ENCODE results near the gene MORF4L1. TPM values are rescaled to one million over a fixed set of nuclear protein-coding genes. Genes with fewer than 3 reads are reported as not detected.
"Not testable (repeated sequence)": the region's sequence is repeated elsewhere in the genome, so short reads cannot be mapped to it uniquely, and the experiment has no call there.

Gene MORF4L1, protein sequence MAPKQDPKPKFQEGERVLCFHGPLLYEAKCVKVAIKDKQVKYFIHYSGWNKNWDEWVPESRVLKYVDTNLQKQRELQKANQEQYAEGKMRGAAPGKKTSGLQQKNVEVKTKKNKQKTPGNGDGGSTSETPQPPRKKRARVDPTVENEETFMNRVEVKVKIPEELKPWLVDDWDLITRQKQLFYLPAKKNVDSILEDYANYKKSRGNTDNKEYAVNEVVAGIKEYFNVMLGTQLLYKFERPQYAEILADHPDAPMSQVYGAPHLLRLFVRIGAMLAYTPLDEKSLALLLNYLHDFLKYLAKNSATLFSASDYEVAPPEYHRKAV
- 421 TPM for polyA plus RNA-seq (2012; ENCODE audit: missing spikeins)

DNA sequence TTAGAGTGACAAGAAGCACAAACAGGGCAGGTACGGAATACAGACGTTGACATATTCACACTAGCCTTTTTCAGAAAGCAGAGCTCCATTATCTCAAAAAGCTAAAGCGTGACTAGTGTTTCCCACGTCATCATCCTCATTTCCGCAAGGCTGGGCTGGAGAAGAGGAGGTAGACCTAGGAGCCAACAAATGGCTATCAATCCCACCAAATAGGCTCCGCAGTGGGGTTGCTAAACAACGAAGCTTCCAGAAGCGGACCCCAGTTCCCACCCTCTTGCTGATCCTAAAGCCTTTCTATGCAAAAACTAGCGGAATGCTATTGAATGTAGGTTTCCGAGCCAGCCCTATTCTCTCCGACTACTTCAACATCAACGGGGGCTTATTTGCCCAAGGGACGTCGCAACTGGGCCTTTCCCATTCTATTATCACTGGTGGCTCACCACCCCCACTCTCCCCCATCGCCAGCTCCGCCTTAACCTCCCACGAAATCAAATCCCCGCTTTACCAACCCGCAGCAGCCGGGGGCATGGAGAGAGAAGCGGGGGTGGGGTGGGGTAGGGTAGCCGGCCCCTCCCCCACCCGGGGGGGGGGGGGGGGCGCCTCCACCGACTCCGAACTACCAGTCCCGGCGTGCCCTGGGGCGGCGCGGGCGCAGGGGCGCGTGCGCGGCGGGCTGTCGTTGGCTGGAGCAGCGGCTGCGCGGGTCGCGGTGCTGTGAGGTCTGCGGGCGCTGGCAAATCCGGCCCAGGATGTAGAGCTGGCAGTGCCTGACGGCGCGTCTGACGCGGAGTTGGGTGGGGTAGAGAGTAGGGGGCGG lies at the start of gene MORF4L1:
Gene MORF4L1, plus strand, starts transcription at position 736 of the 817 bp plus-strand sequence. CDS start 128 bp downstream, outside the sequence.
- DNase-seq (ENCODE audit: insufficient read length) (peak; percentile 93), FAIRE-seq (peak; percentile 92)
- TF ChIP-seq TAF1 (IDR thresholded peaks at IDR 0.05; ENCODE audit: borderline replicate concordance, low read depth, low read length) (peak; percentile 53; the same call in 1 of the 2 replicates), POLR2AphosphoS5 (IDR thresholded peaks at IDR 0.05; ENCODE audit: low read depth, low read length) (no peak)

DNA sequence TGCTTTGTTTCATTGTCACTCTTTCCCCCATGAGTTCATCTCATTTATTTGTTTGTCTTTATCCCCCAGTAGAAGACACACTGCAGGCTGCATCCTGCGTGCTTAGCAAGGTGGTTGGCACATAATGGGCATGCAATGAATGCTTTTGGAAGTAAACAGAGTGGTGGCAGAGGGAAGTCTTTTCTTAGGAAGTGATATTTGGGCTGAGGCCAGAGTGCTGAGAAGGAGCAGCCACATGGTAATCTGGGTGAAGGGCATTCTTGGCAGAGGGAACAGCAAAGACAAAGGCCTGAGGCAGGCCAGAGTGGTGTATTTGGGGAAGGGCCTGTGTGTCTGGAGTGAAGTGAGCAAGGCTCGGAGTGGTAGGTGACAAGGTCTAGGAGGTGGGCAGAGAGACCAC lies 43.8 kb upstream of the MORF4L1 start:
- no peak for TF ChIP-seq POLR2AphosphoS5 (IDR thresholded peaks at IDR 0.05; ENCODE audit: low read depth, low read length)
- TF ChIP-seq TAF1 (IDR thresholded peaks at IDR 0.05; ENCODE audit: borderline replicate concordance, low read depth, low read length), result no peak
- TF ChIP-seq POLR2A (IDR thresholded peaks at IDR 0.05; ENCODE audit: low read depth, low read length), result no peak
- no peak for FAIRE-seq

DNA sequence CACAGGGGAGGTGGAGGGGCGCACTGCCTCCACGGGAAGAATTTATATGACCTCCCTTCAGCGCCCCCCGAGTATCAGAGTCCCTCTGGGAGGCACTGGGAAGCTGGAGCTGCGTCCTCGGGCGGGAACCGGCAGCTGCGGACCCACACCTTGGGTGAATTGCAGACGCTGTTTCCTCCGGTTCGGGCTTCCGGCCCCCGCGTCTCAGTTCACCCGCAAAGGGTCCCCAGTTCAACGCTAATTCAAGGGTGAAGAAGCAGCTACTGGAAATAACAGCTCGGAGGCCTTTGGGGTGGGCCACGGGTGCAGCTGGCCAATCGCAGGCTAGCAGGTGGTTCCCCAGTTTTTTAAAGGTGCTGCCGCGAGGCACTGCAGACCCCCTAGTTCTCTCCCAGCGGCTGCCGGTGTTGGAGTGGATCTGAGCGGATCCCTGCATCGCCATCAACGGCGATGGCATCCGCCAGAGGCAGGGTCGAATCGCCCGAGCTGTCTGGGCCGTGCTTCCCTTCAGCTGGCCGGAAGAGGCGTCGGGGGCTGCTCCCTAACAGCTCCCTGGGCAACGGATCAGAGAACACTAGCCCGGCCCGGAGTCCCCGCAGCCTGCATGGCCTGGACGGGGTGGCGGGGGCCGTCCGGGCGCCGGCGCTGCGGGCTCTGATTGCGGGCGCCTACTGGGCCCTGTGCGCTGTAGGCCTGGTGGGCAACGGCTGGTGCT lies 42.0 kb upstream of the MORF4L1 start:
- TF ChIP-seq POLR2A (IDR thresholded peaks at IDR 0.05; ENCODE audit: low read depth, low read length) (no peak), TAF1 (IDR thresholded peaks at IDR 0.05; ENCODE audit: borderline replicate concordance, low read depth, low read length) (no peak), POLR2AphosphoS5 (IDR thresholded peaks at IDR 0.05; ENCODE audit: low read depth, low read length) (no peak)
- FAIRE-seq, result no peak
- DNase-seq (ENCODE audit: insufficient read length), result no peak

More for the DNA sequence above, 43.8 kb upstream of the MORF4L1 start:
- DNase-seq (ENCODE audit: insufficient read length), result no peak

DNA sequence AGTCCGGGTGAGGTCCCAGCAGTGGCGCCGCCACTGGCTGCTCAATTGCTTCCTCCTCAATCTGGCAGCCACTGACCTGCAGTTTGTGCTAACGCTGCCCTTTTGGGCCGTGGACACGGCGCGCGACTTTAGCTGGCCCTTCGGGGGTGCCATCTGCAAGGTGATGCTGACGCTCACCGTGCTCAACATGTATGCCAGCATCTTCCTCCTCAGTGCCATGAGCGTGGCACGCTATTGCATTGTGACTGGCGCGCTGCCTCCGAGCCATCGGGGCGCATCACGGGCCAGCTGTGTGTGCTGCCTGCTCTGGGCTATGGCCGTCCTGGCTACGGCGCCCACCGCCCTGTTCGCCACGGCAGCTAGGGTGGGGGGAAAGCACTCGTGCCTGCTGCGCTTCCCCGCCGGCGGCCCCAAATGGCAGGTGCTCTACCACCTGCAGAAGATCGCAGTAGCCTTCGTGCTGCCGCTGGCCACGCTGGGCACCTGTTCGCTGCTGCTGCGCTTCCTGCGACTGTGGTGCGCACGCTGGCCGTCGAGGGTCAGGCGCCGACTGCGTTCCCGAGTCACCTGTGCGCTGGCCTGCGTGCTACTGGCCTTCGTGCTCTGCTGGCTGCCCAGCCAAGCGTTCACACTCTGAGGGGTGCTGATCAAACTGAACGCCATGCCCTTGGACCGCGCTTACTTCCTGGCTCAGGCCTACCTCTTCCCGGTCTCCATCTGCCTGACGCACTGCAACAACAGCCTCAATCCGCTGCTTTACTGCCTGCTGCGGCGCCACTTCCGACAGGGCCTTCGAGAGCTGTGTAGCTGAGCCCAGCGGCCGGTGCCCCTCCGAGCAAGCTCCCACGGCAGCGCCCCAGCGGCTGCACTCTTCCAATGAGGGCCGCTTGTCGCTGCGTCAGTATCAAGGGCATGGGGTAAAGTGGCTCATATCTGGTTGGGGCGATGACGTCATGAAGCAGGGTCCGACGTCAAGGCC lies 41.2 kb upstream of the MORF4L1 start:
- TF ChIP-seq POLR2A (IDR thresholded peaks at IDR 0.05; ENCODE audit: low read depth, low read length) (no peak), POLR2AphosphoS5 (IDR thresholded peaks at IDR 0.05; ENCODE audit: low read depth, low read length) (no peak), TAF1 (IDR thresholded peaks at IDR 0.05; ENCODE audit: borderline replicate concordance, low read depth, low read length) (no peak)
- FAIRE-seq (no peak), DNase-seq (ENCODE audit: insufficient read length) (no peak)

DNA sequence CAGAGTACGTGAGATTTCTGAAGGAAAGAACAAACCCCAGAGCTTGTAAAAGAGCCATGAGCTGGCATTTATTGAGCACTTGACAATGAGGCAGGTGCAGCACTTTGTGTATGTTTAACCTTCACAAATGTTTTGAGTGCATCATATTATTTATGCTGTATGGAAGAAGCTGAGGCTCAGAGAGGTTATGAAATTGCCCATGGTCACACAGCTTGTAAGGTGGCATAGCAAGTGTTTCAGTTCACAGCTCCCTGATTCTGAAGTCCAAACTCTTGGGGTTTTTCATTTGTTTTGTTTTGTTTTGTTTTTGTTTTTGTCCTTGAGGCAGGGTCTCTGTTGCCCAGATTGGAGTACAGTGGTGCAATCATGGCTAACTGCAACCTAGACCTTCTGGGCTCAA lies 36.4 kb upstream of the MORF4L1 start:
- TF ChIP-seq POLR2A (IDR thresholded peaks at IDR 0.05; ENCODE audit: low read depth, low read length) (no peak), TAF1 (IDR thresholded peaks at IDR 0.05; ENCODE audit: borderline replicate concordance, low read depth, low read length) (no peak), POLR2AphosphoS5 (IDR thresholded peaks at IDR 0.05; ENCODE audit: low read depth, low read length) (no peak)
- no peak for FAIRE-seq
- no peak for DNase-seq (ENCODE audit: insufficient read length)

DNA sequence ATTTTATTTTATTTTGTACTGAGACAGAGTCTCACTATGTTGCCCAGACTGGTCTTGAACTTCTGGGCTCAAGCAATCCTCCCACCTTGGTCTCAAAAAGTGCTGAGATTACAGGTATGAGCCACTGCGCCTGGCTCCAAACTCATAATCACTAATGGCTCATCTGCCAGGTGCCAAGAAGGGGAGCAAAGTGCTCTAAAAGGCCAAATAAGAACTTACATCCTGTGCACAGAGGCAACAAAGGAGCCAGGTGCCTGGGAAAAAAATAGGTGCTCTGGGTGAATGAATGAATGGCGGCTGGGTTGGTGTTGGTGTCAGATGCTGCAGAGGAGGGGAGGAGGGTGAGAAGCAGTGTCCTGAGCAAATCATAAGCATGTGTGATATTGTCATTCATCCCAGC lies 35.6 kb upstream of the MORF4L1 start:
- FAIRE-seq, result no peak
- DNase-seq (ENCODE audit: insufficient read length), result no peak
- TF ChIP-seq POLR2AphosphoS5 (IDR thresholded peaks at IDR 0.05; ENCODE audit: low read depth, low read length) (no peak), TAF1 (IDR thresholded peaks at IDR 0.05; ENCODE audit: borderline replicate concordance, low read depth, low read length) (no peak), POLR2A (IDR thresholded peaks at IDR 0.05; ENCODE audit: low read depth, low read length) (no peak)

DNA sequence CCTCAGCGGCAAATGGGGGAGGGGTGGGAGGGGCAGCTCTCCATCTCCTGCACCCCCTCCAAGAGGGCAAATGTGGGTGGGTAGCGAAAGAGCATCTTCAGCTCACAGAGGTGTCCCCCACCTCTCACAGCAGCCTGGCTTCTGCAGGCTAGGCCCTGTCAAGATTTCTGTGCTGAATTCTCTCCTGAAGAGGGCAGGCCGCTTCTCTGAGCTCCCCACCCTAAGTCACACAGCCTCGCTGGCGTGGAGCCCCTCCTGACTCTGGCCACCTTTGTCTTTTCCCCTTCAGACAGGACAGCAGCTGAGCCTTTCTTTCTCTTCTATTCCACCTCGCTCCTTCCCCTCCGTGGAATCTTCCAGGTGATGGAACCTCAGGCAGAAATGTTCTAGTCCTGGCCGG lies 35.1 kb upstream of the MORF4L1 start:
- DNase-seq (ENCODE audit: insufficient read length) (no peak), FAIRE-seq (no peak)
- TF ChIP-seq POLR2A (IDR thresholded peaks at IDR 0.05; ENCODE audit: low read depth, low read length) (no peak), POLR2AphosphoS5 (IDR thresholded peaks at IDR 0.05; ENCODE audit: low read depth, low read length) (no peak), TAF1 (IDR thresholded peaks at IDR 0.05; ENCODE audit: borderline replicate concordance, low read depth, low read length) (no peak)

DNA sequence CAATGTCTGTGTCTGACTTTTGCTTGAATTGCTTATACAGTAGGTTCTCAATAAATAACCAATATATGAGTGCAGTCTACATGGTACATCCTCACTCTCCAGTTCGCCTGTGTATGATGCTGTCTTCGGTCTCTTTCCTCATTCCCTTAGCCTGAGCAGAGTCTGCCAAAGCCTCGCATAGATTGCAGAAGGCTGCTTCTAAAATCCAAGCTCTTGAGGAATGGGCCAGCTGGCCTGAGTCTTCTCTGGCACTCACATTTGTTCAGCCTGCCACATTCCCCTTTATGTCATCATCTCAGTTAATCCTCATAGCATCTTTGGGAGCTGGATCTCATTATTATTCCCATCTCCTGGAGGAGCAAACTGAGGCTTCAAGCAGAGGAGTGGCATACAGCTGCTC lies 34.2 kb upstream of the MORF4L1 start:
- DNase-seq (ENCODE audit: insufficient read length) (no peak), FAIRE-seq (no peak)
- TF ChIP-seq TAF1 (IDR thresholded peaks at IDR 0.05; ENCODE audit: borderline replicate concordance, low read depth, low read length) (no peak), POLR2A (IDR thresholded peaks at IDR 0.05; ENCODE audit: low read depth, low read length) (no peak), POLR2AphosphoS5 (IDR thresholded peaks at IDR 0.05; ENCODE audit: low read depth, low read length) (no peak)

DNA sequence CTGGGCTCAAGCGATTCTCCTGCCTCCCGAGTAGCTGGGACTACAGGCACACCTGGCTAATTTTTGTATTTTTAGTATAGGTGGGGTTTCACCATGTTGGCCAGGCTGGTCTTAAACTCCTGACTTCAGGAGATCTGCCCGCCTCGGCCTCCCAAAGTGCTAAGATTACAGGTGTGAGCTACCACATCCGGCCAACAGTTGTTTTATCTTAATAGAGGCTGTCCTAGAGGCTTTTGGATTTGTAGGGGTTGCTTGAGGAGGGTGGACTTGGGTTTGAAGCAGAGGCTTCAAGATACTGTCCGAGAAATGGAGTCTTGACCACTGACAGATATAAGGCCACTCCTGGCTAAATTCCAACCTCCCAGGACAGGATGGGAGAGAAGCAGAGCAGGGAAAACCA lies 33.5 kb upstream of the MORF4L1 start:
- FAIRE-seq, result not testable (repeated sequence)

DNA sequence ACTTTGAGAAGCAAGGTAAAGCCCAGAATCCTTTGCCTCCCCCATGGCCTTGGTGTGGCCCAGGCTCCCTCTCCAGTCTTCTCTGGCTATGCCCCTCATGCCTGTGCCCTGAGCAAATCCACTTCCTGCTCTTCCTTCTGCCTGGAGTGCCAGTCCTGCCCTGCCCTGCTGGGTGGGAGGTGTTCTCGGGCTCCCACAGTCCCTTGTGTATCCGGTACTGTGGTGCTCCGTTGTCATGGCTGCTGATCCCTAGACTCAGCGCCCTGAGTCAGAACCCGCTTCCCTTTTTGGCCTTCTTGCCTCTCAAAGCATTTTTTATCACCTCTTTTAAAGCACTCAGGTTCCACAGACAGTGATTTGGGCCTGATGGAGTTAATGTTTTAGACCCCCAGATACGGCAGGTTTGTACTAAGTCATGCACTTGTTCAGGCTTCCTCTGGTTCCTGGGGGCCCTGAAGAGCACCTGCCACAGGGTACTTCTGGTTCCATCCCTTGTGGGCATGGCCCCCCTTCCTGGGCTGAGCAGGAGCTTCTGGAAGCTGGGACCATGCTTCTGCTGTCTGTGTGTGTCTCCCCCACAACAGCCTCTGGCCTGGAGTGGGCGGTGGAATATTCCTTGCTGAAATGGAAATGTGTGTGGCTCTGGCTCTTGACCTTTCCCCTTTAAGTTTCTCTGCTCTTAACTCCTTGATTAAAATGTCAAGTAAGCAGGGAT lies 31.9 kb upstream of the MORF4L1 start:
- DNase-seq (ENCODE audit: insufficient read length) (no peak), FAIRE-seq (no peak)
- TF ChIP-seq TAF1 (IDR thresholded peaks at IDR 0.05; ENCODE audit: borderline replicate concordance, low read depth, low read length) (no peak), POLR2A (IDR thresholded peaks at IDR 0.05; ENCODE audit: low read depth, low read length) (no peak), POLR2AphosphoS5 (IDR thresholded peaks at IDR 0.05; ENCODE audit: low read depth, low read length) (no peak)

More for the DNA sequence above, 33.5 kb upstream of the MORF4L1 start:
- DNase-seq (ENCODE audit: insufficient read length), result not testable (repeated sequence)
